Left lung (tissue), 10 donors: ENCODE results near the gene KCNA2. TPM values are rescaled to one million over a fixed set of nuclear protein-coding genes. Genes with fewer than 3 reads are reported as not detected.

ENCODE experiments used
- ATAC-seq: fragments of 200-7000 bp; cut with Tn5 transposase; one replicate; pipeline ENCODE4 v1.9.1; 2020; ENCODE audit warnings: moderate library complexity
- DNase-seq, 4 donors: peaks; one replicate each; pipeline ENCODE4 v3.0.0-alpha.2; 2013 to 2020
- H3K27ac ChIP-seq, 2 donors: fragments of 200-600 bp; sonication (generic) in 1 of 2; one replicate each; pipeline versions ENCODE4 v1.5.0 to v1.8.0; 2020 to 2021
- H3K27me3 ChIP-seq, 2 donors: fragments of 200-600 bp; sonication (generic) in 1 of 2; one replicate each; pipeline versions ENCODE4 v1.5.0 to v1.8.0; 2020 to 2021
- H3K36me3 ChIP-seq, 2 donors: fragments of 200-600 bp; sonication (generic) in 1 of 2; one replicate each; pipeline versions ENCODE4 v1.5.0 to v1.8.0; 2020 to 2021
- H3K4me1 ChIP-seq, 2 donors: fragments of 200-600 bp; one replicate each; pipeline ENCODE4 v1.8.0; 2021
- H3K4me3 ChIP-seq, 2 donors: fragments of 200-600 bp; sonication (generic) in 1 of 2; one replicate each; pipeline versions ENCODE4 v1.5.0 to v1.8.0; 2020 to 2021; ENCODE audit warnings: mild to moderate bottlenecking in 1 of 2
- H3K9me3 ChIP-seq, 2 donors: fragments of 200-600 bp; sonication (generic) in 1 of 2; one replicate each; pipeline versions ENCODE4 v1.5.0 to v1.8.0; 2020 to 2021
- intact Hi-C, 2 donors: fragments of 100-400 bp; cut with DNase I; formaldehyde crosslinking; loops; one replicate each; pipeline versions ENCODE4 v1.11.2 to v1.14.2; 2022
- polyA plus RNA-seq, 6 donors: library from polyadenylated mRNA; unstranded; fragments of 120-200 nt; gene quantifications; one replicate each; pipeline ENCODE4 v1.2.1, GENCODE V29; 2013; ENCODE audit not compliant: insufficient read length in 6 of 6
- total RNA-seq, 2 donors: library from RNA; stranded (reverse); fragmentation: NEBNext Ultra II Directional; extraction: Animal tissue kit (Norgen Biotek cat#: 25700); gene quantifications; one replicate each; pipeline ENCODE4 v1.2.1, GENCODE V29; 2021
- TF ChIP-seq, protein P1 (sequence below), 2 donors: fragments of 200-600 bp; sonication (generic) in 1 of 2; IDR thresholded peaks; one replicate each; pipeline versions ENCODE4 v1.5.0 to v1.8.0; 2021; ENCODE audit warnings: antibody characterized with exemption in 2 of 2
- donor health status: DM: no; HTN: yes; CAD: no.
- donor health status: DM: no; HTN: no; CAD: no.

Gene KCNA2
- total and polyA plus RNA-seq, 8 donors: 0.42 to 1.1 (median 0.72) TPM

DNA sequence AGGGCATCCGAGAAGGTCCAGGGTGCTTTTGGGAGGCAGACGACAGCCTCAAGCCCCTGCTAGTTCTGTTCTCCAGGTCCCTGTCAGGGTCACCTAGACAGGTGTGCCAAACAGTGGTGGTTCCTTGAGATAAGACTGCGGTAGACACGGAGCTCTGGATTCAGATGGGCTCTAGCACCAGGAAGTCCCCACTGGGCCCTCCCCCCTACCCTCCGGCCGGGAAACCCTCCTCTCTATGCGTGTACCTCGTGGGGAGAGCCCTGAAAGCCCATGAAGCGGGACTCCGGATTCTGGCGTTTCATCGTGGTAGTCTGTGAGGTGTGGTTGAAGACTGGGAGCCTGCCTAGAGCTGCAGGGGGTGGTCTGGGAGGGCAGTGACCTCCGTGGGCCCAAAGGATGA is 2.1 kb upstream of the KCNA2 start:
- TF ChIP-seq, protein P1, sequence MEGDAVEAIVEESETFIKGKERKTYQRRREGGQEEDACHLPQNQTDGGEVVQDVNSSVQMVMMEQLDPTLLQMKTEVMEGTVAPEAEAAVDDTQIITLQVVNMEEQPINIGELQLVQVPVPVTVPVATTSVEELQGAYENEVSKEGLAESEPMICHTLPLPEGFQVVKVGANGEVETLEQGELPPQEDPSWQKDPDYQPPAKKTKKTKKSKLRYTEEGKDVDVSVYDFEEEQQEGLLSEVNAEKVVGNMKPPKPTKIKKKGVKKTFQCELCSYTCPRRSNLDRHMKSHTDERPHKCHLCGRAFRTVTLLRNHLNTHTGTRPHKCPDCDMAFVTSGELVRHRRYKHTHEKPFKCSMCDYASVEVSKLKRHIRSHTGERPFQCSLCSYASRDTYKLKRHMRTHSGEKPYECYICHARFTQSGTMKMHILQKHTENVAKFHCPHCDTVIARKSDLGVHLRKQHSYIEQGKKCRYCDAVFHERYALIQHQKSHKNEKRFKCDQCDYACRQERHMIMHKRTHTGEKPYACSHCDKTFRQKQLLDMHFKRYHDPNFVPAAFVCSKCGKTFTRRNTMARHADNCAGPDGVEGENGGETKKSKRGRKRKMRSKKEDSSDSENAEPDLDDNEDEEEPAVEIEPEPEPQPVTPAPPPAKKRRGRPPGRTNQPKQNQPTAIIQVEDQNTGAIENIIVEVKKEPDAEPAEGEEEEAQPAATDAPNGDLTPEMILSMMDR (IDR thresholded peaks at IDR 0.05): no peak
- no peak overlapping the region for H3K4me3 ChIP-seq
- no peak for ATAC-seq
- intact Hi-C loops: no loop called here
- H3K4me1 ChIP-seq: peaks cover 12 to 26% of the 10 kb centered on the region in 2 donors
- no peaks in the 10 kb centered on the region for H3K36me3 ChIP-seq
- H3K9me3 ChIP-seq: no peaks in the 10 kb centered on the region
- no peak for DNase-seq
- no peak overlapping the region for H3K27ac ChIP-seq
- peaks cover 46 to 81% of the 10 kb centered on the region in 2 donors for H3K27me3 ChIP-seq

DNA sequence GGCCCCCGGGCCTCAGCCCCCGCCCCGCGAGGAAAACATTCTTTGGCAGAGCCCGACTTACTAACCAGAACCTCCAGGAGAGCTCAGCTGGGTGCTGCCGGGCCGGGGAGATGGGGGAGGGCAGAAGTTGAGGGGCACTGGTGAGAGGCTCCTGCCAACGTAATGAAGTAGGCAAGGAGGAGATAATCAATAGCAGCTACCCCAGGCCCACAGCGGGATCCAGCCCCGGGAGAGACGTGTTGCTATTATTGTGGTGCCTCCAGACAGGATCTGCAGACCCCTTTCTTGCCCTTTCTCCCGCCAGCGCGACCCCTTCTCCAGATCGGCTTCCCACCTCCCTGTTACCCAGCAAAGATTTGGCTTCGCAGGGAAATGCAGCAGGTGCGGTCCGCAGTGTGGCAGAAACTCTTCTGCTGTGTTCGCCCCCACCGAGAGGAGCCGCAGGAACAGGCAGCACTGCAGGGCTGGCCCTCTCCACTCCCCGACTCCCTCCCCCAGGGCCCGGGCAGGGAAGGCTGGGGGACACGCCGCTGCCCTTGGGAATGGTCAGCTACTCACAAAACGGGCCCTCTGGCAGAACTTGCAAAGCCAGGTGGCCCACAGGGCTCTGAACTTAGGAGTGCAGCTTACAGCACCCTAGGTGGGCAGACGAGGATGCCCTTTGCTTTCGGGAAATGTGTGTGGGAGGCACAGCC is 1.5 kb upstream of the KCNA2 start:
- intact Hi-C loops: no loop called here
- ATAC-seq (no peak), DNase-seq (no peak)
- TF ChIP-seq, protein P1 (IDR thresholded peaks at IDR 0.05): no peak
- peaks cover 46 to 87% of the 10 kb centered on the region in 2 donors for H3K27me3 ChIP-seq
- H3K4me1 ChIP-seq: peaks cover 12 to 26% of the 10 kb centered on the region in 2 donors
- no peaks in the 10 kb centered on the region for H3K9me3 ChIP-seq
- H3K4me3 ChIP-seq: no peak overlapping the region
- no peaks in the 10 kb centered on the region for H3K36me3 ChIP-seq
- H3K27ac ChIP-seq: no peak overlapping the region

DNA sequence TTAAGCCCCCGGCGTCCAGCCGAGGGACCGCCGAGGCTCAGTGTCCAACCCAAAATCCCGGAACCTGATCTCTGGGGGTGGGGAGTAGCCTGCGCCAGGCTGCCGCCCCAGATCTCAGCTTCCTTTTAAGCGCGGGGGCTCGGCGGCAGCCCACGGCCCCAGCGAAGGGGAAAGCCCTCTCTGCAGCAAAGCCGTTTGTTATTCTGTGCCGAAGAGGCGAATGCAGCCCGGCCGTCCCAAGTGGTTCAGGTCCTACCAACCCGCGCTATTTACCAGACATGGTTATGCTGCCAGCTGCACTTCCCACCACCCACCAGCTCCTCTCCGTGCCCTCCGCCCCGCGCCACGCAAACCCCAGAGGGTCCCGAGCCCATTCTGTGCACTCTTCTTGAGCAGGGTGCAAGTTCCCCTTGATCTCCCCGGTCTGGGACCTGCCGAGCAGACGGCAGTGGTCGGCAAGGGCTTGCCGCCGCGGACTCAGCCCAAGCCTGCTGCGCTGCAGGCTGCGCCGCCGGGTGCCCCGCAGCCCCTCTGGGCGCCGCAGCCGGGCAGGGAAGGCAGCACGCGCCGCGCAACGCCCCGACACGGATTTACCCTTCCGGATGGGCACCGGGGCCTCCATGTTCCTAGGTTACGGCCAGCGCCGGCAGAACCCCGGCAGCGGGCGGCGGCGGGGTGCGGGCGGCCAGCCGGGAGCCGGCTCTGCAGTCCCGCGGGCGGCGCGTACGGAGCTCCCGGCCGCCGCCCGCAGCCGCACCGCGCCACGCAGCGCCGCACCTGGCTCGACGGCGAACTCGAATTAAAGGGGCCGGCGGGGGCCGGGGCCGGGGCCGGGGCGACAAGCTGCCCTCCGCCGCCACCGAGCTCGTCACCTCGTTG is 738 bp upstream of the KCNA2 start:
- ATAC-seq (peak; percentile 31), DNase-seq (peak in 2 of 4 donors; percentile 15 to 22)
- H3K36me3 ChIP-seq: no peaks in the 10 kb centered on the region
- peaks cover 46 to 86% of the 10 kb centered on the region in 2 donors for H3K27me3 ChIP-seq
- H3K4me3 ChIP-seq: peak overlapping the region; percentile 34 to 40
- intact Hi-C loops: no loop called here
- TF ChIP-seq, protein P1 (IDR thresholded peaks at IDR 0.05): no peak
- H3K9me3 ChIP-seq: no peaks in the 10 kb centered on the region
- no peak overlapping the region for H3K27ac ChIP-seq
- H3K4me1 ChIP-seq: peaks cover 12 to 26% of the 10 kb centered on the region in 2 donors

DNA sequence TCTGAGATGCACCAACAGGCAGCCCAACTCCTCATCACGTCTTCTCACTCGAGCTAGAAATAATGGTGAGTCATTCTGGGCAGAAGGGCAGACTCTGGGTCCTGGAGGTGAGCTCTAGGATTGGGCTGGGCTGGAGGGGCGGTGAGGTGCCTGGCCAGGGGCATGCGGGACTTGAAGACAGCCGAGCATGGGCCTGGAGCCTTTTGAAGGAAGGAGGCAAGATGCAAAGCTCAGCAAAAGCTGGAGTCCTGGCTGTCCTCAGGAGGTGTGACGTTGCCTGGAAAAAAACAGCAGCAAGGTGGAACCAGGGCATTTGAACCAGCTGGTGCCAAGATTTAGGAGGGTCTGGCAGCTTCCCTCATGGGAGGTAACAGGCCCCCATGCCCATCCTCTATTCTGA is 712 bp downstream of the KCNA2 start:
- H3K4me3 ChIP-seq: no peak overlapping the region
- peaks cover 46 to 83% of the 10 kb centered on the region in 2 donors for H3K27me3 ChIP-seq
- peaks cover 12 to 26% of the 10 kb centered on the region in 2 donors for H3K4me1 ChIP-seq
- intact Hi-C loops: no loop called here
- ATAC-seq: no peak
- no peaks in the 10 kb centered on the region for H3K9me3 ChIP-seq
- DNase-seq: no peak
- no peak overlapping the region for H3K27ac ChIP-seq
- TF ChIP-seq, protein P1 (IDR thresholded peaks at IDR 0.05): no peak
- H3K36me3 ChIP-seq: no peaks in the 10 kb centered on the region

DNA sequence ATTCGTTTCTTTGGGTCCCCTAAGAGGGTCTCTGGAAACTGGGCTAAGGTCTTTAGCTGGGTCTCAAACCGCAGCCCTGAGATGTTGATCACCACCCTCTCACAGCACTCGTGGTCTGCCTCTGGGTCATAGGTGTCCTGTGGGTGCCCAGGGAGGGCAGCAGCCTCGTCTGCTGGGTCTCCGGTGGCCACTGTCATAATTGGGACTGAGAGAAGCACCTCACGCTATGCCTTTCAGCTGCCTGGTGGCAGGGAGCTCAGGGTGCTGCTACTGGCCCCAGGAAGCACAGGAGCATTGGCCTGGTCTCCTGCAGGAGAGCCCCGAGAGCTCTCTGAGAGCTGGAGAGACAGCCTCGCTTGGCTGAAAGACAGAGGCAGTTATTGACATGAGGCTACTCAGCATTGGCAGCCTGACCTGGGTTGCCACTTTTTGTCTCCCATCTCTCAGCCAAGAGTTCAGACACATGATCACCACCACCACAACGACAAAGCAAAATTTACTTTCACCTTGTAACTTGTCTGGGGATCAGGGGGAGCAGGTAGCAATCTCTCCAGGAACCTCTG is 1.5 kb downstream of the KCNA2 start:
- Histone ChIP-seq H3K4me1 (peaks cover 12 to 26% of the 10 kb centered on the region in 2 donors), H3K27ac (no peak overlapping the region), H3K4me3 (no peak overlapping the region), H3K9me3 (no peaks in the 10 kb centered on the region), H3K36me3 (no peaks in the 10 kb centered on the region), H3K27me3 (peaks cover 46 to 75% of the 10 kb centered on the region in 2 donors)
- intact Hi-C loops: no loop called here
- ATAC-seq (no peak), DNase-seq (no peak)
- TF ChIP-seq, protein P1 (IDR thresholded peaks at IDR 0.05): no peak
